GM19395 (cell line): Measurements from ENCODE around the gene PTPRD.

Experiments
- ATAC-seq: cut with Tn5 transposase; IDR thresholded peaks from one replicate; pipeline ENCODE4 v1.9.1; 2021; ENCODE audit warnings: mild to moderate bottlenecking, moderate library complexity; ENCODE audit not compliant: unreplicated experiment

PTPRD gene

DNA sequence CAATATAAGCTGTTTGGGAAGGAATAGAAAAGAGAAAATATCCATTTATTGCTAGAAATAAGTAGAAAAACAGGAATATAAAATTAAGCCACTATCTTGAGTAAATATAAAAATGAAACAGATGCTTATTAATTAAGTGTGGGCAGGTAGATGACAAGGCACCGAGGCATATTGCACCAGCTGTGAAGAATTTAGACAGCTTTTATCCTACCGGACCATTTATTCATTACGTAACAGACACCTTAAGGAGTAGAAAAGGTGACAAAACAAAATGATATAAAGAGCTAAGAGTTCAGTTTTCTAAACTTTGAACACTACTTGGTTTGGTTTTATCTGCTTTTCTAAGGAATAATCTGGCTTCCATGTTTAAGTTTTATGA is 404.1 kb downstream of the PTPRD start:
- ATAC-seq, result no peak

- ATAC-seq, result no peak
Observed at GRCh38 chr9:10204276-10204675, 408.5 kb downstream of the PTPRD start.

- ATAC-seq, result no peak
Observed at GRCh38 chr9:10173561-10173960, 439.2 kb downstream of the PTPRD start.

- no peak for ATAC-seq
Observed at GRCh38 chr9:10172476-10172875, 440.3 kb downstream of the PTPRD start.

DNA sequence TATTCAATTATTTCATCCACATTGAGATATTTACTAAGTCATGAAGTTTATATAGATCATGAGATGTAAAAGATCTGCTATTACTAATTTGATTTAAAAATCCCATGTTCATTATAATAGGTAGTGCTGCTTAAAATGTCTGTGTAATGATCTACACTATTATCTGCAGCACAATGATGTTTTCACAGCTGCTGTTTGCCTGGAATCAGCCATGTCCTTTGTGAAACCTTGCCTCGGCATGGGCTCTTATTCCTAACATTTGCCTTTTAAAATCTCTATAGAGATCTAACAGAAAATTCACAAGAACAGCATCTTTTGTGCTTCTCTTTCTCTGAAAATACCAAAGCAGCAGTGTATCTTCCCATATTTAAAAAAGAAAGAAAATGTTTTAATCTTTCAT is 444.6 kb downstream of the PTPRD start:
- ATAC-seq, result no peak

DNA sequence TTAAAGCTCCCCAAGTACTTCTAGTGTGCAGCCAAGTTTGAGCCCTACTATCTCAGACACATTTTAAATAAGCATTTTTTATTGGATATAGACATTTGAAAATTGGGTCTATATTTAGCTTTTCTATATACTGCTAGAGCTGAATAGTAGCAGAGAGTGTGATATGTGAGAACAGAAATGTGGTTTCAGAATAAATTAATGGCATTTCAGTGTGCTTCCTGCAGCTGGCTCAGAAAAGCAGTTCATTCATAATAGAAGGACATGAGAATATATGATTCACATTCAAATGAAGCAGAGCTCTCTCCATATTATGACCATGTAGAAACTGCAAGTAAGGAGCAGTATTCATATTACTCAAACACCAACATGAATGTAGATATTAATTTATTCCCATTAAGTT is 464.0 kb downstream of the PTPRD start:
- no peak for ATAC-seq

DNA sequence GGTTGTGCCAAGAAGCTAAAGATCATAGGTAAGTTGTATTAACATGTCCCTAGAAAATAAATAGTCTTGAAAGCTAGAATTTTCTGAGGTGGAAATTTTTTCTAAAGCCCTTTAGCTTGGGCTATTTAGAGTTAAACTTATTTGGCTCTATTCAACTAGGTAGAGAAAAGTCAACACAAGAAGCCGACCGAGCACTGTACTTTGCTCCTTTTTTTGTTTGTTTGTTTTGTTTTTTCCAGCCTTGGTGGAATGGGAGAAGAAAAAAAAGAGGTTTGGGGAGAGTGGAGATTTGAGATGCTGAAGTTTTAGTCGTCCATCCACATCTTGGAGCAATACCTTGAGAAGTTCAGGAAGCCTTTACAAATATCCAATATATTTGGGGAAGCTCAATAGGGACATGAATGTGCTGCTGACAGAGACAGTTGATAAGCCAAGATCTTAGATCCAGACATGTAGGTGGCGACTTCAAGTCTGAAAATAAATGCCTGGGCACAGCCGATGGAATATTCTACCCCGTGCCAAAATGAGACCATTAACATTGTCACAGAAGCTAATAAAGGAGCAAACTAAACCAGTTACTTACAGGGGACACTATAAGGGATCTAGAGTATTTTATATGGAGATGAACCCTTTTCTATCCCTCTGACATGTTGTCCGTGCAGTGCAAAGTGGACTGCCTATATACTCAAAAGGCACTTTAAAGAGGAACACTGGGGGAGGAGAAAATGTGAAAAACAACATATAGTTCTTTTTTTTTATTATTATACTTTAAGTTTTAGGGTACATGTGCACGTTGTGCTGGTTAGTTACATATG is 466.1 kb downstream of the PTPRD start:
- no peak for ATAC-seq

DNA sequence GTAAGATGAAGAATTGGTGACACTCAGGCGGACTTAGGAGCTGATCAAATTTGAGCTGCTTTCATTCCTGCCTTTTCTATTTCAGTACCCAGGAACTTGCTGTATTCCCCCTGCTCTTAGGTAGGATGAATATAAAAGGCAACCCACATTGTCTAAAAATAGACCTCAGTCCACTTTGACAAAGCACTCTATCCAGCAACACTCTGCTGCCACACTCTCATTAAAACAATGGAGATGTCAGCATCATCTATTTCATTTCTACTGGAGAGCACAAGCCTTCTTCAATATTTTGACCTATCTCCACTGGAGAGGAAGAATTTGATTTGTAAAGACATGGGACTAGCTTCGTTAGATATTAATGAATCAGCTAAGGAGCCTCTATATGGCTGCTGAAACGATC is 468.4 kb downstream of the PTPRD start:
- ATAC-seq, result no peak

GRCh38 chr9:10135553-10135952 is 477.2 kb downstream of the PTPRD start:
- no peak for ATAC-seq

- ATAC-seq, result no peak
Observed at GRCh38 chr9:10134266-10134665, 478.5 kb downstream of the PTPRD start.

DNA sequence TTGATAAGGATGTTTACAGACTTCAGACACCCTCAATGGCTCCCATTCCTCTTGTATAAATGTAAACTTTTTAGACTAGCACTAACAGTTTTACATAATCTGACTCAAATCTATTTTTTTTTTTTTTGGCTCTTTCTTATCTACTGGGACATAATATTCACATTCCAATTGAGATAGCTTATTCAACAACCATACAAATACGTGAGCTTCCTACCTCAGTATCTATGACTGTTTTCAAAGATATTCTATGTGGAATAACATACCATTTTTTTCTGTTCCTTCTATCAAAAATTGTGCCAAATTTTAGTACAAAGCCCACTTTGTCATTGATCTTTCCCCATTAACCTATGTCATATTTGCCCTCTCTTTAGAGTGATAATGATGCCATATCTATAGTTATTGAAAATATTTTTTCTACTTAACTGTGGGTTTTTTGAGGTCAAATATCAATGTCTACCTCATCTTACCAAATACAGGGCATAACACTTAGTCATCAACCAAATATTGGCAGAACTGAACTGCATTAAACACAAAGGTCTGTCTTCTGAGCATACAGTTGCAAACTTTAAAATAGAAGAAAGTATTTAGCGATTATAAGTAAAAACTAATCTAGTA is 482.6 kb downstream of the PTPRD start:
- ATAC-seq, result no peak

- ATAC-seq, result no peak
Observed at GRCh38 chr9:10127867-10128266, 484.9 kb downstream of the PTPRD start.

- no peak for ATAC-seq
Observed at GRCh38 chr9:10112798-10113197, 500.0 kb downstream of the PTPRD start.

- ATAC-seq, result no peak
Observed at GRCh38 chr9:10112070-10112469, 500.7 kb downstream of the PTPRD start.

DNA sequence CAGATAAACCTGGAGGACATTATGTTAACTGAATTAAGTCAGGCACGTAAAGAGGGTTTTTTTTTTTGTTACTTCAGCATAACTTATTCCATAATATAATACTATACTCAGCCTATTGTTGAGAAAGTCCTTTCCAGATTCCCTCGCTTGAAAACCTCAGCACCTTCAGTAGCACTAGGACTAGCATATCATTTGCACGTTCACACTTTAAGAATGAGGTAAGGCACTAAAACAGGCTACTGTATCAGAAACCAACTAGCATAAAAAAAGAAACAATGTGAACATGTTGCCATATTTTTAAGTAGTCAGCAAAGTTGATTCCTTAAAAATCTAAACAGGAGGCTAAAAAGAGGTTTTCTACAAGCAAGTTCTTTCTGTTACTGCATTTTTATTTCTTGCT is 504.0 kb downstream of the PTPRD start:
- no peak for ATAC-seq

DNA sequence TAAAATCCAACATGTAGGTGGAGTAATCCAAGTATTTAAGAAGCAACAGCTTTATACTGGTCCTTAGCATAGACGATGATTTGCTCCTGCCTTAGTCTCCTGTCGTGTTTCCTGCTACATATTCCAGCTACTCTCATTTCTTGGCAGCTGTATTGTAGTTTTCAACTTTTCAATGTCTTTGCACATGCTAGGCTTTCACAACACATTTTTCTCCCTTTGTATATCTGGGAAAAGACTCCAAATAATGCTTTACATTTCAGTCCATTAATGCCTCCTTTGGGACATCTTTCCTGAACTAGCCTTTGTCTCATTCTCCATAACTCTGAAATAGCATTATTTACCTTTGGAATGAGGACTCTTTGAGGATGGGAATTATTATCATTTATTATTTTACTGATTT is 508.0 kb downstream of the PTPRD start:
- ATAC-seq, result no peak

DNA sequence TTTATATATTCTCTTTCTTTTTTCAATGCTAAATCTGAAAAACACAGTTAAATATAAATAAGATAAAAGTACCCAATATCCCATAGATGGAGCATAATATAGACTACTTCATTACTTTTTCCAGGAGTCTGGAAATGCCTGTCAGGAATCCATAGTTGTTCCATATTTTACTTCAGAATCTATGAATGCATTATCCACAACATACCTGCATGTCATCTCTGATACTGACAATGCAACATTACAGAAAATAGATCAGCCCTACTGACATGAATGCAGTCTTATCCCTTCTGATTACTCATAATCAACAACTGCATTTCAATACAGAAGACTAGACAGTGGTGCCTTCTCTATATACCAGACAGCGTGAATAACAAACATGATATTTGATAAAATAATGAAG is 517.6 kb downstream of the PTPRD start:
- no peak for ATAC-seq

GRCh38 chr9:10094563-10094962 is 518.2 kb downstream of the PTPRD start:
- no peak for ATAC-seq

GRCh38 chr9:10080012-10080411 is 532.8 kb downstream of the PTPRD start:
- no peak for ATAC-seq

DNA sequence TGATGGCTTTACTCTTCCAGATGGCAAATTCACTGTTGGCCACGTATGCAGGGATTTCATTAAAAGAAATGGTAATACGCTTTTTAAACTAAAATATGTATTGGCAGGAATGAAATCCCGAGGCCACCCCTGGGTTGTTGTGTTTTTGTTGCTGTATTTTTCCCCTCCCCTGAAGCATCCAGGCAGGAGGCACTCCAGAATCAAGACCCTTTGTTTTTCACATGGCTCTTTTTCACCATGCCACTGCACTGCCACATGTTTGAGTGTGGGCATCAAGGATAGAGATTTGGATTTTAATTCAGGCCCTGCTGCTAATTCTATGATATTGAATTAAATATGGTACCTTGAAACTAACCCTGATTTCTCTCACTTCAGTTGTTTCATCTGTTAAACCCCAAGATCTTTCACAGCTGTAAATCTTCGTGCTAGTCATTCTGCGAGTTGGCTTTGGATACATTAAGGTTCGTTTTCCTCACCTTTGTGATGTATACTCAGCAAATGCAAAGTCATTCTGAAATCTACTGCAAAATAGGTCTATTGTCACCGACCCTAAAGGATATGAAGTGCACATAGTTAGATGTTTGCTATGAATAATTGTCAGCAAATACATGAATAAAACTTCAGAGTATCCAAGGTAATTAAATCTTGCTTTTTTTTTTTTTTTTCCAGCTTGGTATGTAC is 533.4 kb downstream of the PTPRD start:
- ATAC-seq, result peak; percentile 63

- no peak for ATAC-seq
Observed at GRCh38 chr9:10071579-10071978, 541.2 kb downstream of the PTPRD start.
